Adrenal gland (tissue), 12 donors: Measurements from ENCODE around the gene CDC42EP4. TPM values are rescaled to one million over a fixed set of nuclear protein-coding genes. Genes with fewer than 3 reads are reported as not detected.

Experiments used
- DNase-seq, 7 donors: peaks; one replicate each; pipeline ENCODE4 v3.0.0-alpha.2; 2019 to 2020
- H3K27ac ChIP-seq, 5 donors: fragments of 200-600 bp; sonication (generic) in 4 of 5; 1 replicate in 3 of 5; 2 replicates in 2 of 5; pipeline versions ENCODE4 v1.5.1 to v1.8.0; 2016 to 2020; ENCODE audit warnings: mild to moderate bottlenecking in 1 of 5
- H3K27me3 ChIP-seq: fragments of 200-600 bp; 2 replicates; pipeline ENCODE4 v1.8.0; 2021
- H3K36me3 ChIP-seq, 2 donors: fragments of 200-600 bp; replicated peaks in 1 of 2; 1 replicate in 1 of 2; 2 replicates in 1 of 2; pipeline versions ENCODE4 v1.5.1 to v1.8.0; 2018 to 2022
- H3K4me1 ChIP-seq, 2 donors: fragments of 200-600 bp; replicated peaks in 1 of 2; 1 replicate in 1 of 2; 2 replicates in 1 of 2; pipeline versions ENCODE4 v1.5.1 to v1.8.0; 2018 to 2021
- H3K4me3 ChIP-seq, 4 donors: fragments of 200-600 bp; sonication (generic) in 3 of 4; one replicate each; pipeline ENCODE4 v1.5.1; 2016 to 2018
- H3K9me3 ChIP-seq, 3 donors: fragments of 200-600 bp; sonication (generic) in 1 of 3; replicated peaks in 1 of 3; 1 replicate in 2 of 3; 2 replicates in 1 of 3; pipeline versions ENCODE4 v1.5.1 to v1.8.0; 2016 to 2021
- CTCF ChIP-seq, 6 experiments: fragments of 450-650 bp in 4 of 6; fragments of 200-600 bp in 2 of 6; sonication (generic) in 1 of 6; IDR thresholded peaks; 1 replicate in 5 of 6; 2 replicates in 1 of 6; pipeline versions ENCODE4 v1.5.1 to v1.8.0; 2016 to 2021; ENCODE audit warnings: antibody characterized with exemption in 6 of 6, mild to moderate bottlenecking in 2 of 6, moderate library complexity in 1 of 6
- POLR2A ChIP-seq, 2 donors: fragments of 450-650 bp; IDR thresholded peaks; one replicate each; pipeline ENCODE4 v1.6.1; 2017; ENCODE audit warnings: antibody characterized with exemption in 2 of 2, mild to moderate bottlenecking in 2 of 2, moderate library complexity in 1 of 2
- WGBS, 4 donors: extraction: QIAGEN DNeasy Blood & Tissue Kit in 2 of 4; methylation state at CpG; one replicate each; pipeline versions ENCODE4 v1.1.5 to v1.1.7; 2013 to 2017; 5-methylcytosine and 5-hydroxymethylcytosine counted together
- intact Hi-C, 2 donors: fragments of 100-400 bp; cut with DNase I; formaldehyde crosslinking; loops; one replicate each; pipeline versions ENCODE4 v1.14.1 to v1.15.0; 2022 to 2023
- polyA plus RNA-seq, 3 donors: library from polyadenylated mRNA; stranded (reverse); fragments of 200-250 nt in 2 of 3; fragments of 350-450 nt in 1 of 3; fragmentation: Illumina TruSeq in 1 of 3; extraction: RNeasy Lipid Tissue Mini Kit (QIAGEN cat#74804) in 1 of 3; gene quantifications; one replicate each; pipeline ENCODE4 v1.2.3, GENCODE V29; 2013 to 2014
- total RNA-seq, 9 donors: library from RNA; depleted of rRNA in 4 of 9; stranded (reverse); fragments of >200 nt in 4 of 9; fragments of 120-200 nt in 1 of 9; fragmentation: NEBNext Ultra II Directional in 1 of 9; extraction: Animal tissue kit (Norgen Biotek cat#: 25700) in 1 of 9; gene quantifications; one replicate each; pipeline versions ENCODE4 v1.1.0 to v1.2.4, GENCODE V29; 2013 to 2023
- donor health status: healthy with polysubstance abuse.
- donor health status: Bipolar disorder and iron deficiency.
- donor health status: DM: yes; HTN: yes; CAD: no.
- donor health status: DM: no; HTN: no; CAD: no.
- donor health status: DM: no; HTN: no; CAD: no.
- donor health status: DM: yes; HTN: yes; CAD: no.

Gene CDC42EP4
- total and polyA plus RNA-seq, 12 donors: 24.4 to 172 (median 96.5) TPM

GRCh38 chr17:73359987-73360410, 48.2 kb upstream of the CDC42EP4 start:
- DNase-seq: peak in 1 of 7 donors; percentile 90
- intact Hi-C loops: no loop called here
- H3K4me1 ChIP-seq: peaks cover 0 to 10% of the 10 kb centered on the region in 2 donors
- TF ChIP-seq POLR2A (IDR thresholded peaks at IDR 0.05) (no peak), CTCF (IDR thresholded peaks at IDR 0.05) (no peak)
- no peaks in the 10 kb centered on the region for H3K27me3 ChIP-seq
- H3K9me3 ChIP-seq: no peaks in the 10 kb centered on the region
- H3K4me3 ChIP-seq: no peak overlapping the region
- H3K36me3 ChIP-seq: no peaks in the 10 kb centered on the region
- WGBS, 4 donors: 80 to 86% (median 83%) methylated on average over 7 of the region's 7 CpGs
- H3K27ac ChIP-seq: peak overlapping the region in 1 of 5 donors; percentile 69

- TF ChIP-seq POLR2A (IDR thresholded peaks at IDR 0.05) (no peak), CTCF (IDR thresholded peaks at IDR 0.05) (no peak)
Measured at GRCh38 chr17:73359352-73359751, 47.6 kb upstream of the CDC42EP4 start.

GRCh38 chr17:73358668-73359067, 46.9 kb upstream of the CDC42EP4 start:
- no peak overlapping the region for H3K4me3 ChIP-seq
- no peak for TF ChIP-seq CTCF (IDR thresholded peaks at IDR 0.05)
- TF ChIP-seq POLR2A (IDR thresholded peaks at IDR 0.05): no peak
- H3K27me3 ChIP-seq: no peaks in the 10 kb centered on the region
- H3K27ac ChIP-seq: peak overlapping the region in 1 of 5 donors; percentile 69
- H3K9me3 ChIP-seq: no peaks in the 10 kb centered on the region
- DNase-seq: no peak
- intact Hi-C loops: no loop called here
- no peaks in the 10 kb centered on the region for H3K36me3 ChIP-seq
- WGBS, 4 donors: 86 to 98% (median 90%) methylated on average over 8 to 9 of the region's 9 CpGs
- H3K4me1 ChIP-seq: peaks cover 0 to 10% of the 10 kb centered on the region in 2 donors

More at GRCh38 chr17:73359352-73359751, 47.6 kb upstream of the CDC42EP4 start:
- peaks cover 0 to 10% of the 10 kb centered on the region in 2 donors for H3K4me1 ChIP-seq
- WGBS, 4 donors: 61 to 87% (median 82%) methylated on average over 7 to 10 of the region's 10 CpGs
- H3K27ac ChIP-seq: peak overlapping the region in 1 of 5 donors; percentile 69
- no peaks in the 10 kb centered on the region for H3K9me3 ChIP-seq
- intact Hi-C loops: no loop called here
- no peak overlapping the region for H3K4me3 ChIP-seq
- no peaks in the 10 kb centered on the region for H3K27me3 ChIP-seq
- DNase-seq: no peak
- no peaks in the 10 kb centered on the region for H3K36me3 ChIP-seq

- Histone ChIP-seq H3K4me3 (no peak overlapping the region), H3K27ac (peak overlapping the region in 1 of 5 donors; percentile 69), H3K27me3 (no peaks in the 10 kb centered on the region), H3K9me3 (no peaks in the 10 kb centered on the region), H3K36me3 (no peaks in the 10 kb centered on the region), H3K4me1 (peaks cover 0 to 10% of the 10 kb centered on the region in 2 donors)
- 90 to 91% (median 91%) methylated on average over 13 to 19 of the region's 19 CpGs; no CpG with 5 or more reads in 1 of the 4 donors for WGBS, 4 donors
- DNase-seq: no peak
- intact Hi-C loops: no loop called here
- no peak for TF ChIP-seq POLR2A (IDR thresholded peaks at IDR 0.05)
- TF ChIP-seq CTCF (IDR thresholded peaks at IDR 0.05): no peak
Measured at GRCh38 chr17:73357981-73358380, 46.2 kb upstream of the CDC42EP4 start.
